Spleen (tissue), 7 donors: ENCODE data around the gene POU4F2.

ENCODE experiments used
- CTCF ChIP-seq, 11 experiments: fragments of 200-600 bp in 7 of 11; fragments of 450-650 bp in 4 of 11; sonication (generic) in 4 of 11; IDR thresholded peaks in 8 of 11; conservative IDR thresholded peaks in 3 of 11; 1 replicate in 7 of 11; 2 replicates in 4 of 11; pipeline versions ENCODE4 v1.4.0 to v1.8.0; 2016 to 2021; ENCODE audit warnings: antibody characterized with exemption in 11 of 11, inconsistent platforms in 4 of 11, mild to moderate bottlenecking in 1 of 11
- POLR2A ChIP-seq, 3 donors: fragments of 450-650 bp; IDR thresholded peaks; one replicate each; pipeline ENCODE4 v1.5.1; 2017; ENCODE audit warnings: antibody characterized with exemption in 3 of 3, mild to moderate bottlenecking in 1 of 3
- POLR2AphosphoS5 ChIP-seq, 3 donors: sonication (generic); formaldehyde crosslinking; IDR thresholded peaks; one replicate each; pipeline ENCODE4 v1.5.1; 2017; ENCODE audit warnings: antibody characterized with exemption in 3 of 3
- donor health status: DM: no; HTN: no; CAD: no; lungs with moderate emphysema.
- donor health status: DM: no; HTN: no; CAD: no.
- donor health status: DM: no; HTN: no; CAD: no.

- no peak for TF ChIP-seq CTCF (IDR thresholded peaks at IDR 0.05 in 8 of 11, conservative IDR thresholded peaks at IDR 0.05 in 3 of 11)
- TF ChIP-seq POLR2AphosphoS5 (IDR thresholded peaks at IDR 0.05): no peak
- no peak for TF ChIP-seq POLR2A (IDR thresholded peaks at IDR 0.05)
Measured at GRCh38 chr4:146632770-146633470, 5.8 kb upstream of the POU4F2 start.
